Chondrocyte (in vitro differentiated cells): ENCODE measurements around the gene GRIK4. TPM values are rescaled to one million over a fixed set of nuclear protein-coding genes. Genes with fewer than 3 reads are reported as not detected.

Source experiments
- DNase-seq: peaks from one replicate; pipeline ENCODE4 v3.0.0; 2021; ENCODE audit warnings: mixed read lengths, low spot score
- H3K27ac Mint-ChIP-seq: one replicate; pipeline ENCODE4 v1.8.0; 2021; ENCODE audit warnings: mild to moderate bottlenecking, moderate library complexity, mixed read lengths; ENCODE audit not compliant: unreplicated experiment
- H3K27me3 Mint-ChIP-seq: 2 replicates; pipeline ENCODE4 v1.8.0; 2021; ENCODE audit warnings: low read depth, mixed read lengths
- H3K36me3 Mint-ChIP-seq: 2 replicates; pipeline ENCODE4 v1.8.0; 2021; ENCODE audit warnings: low read depth, mixed read lengths
- H3K4me1 Mint-ChIP-seq: 2 replicates; pipeline ENCODE4 v1.8.0; 2021; ENCODE audit warnings: low read depth, mild to moderate bottlenecking, mixed read lengths
- H3K4me3 Mint-ChIP-seq: one replicate; pipeline ENCODE4 v1.8.0; 2021; ENCODE audit warnings: mild to moderate bottlenecking, moderate library complexity, mixed read lengths; ENCODE audit not compliant: unreplicated experiment
- H3K9me3 Mint-ChIP-seq: 2 replicates; pipeline ENCODE4 v1.8.0; 2021; ENCODE audit warnings: low read depth, mixed read lengths
- CTCF ChIP-seq: fragments of 200-600 bp; sonication (generic); IDR thresholded peaks from 2 replicates; pipeline ENCODE4 v1.5.0; 2021; ENCODE audit warnings: antibody characterized with exemption, mild to moderate bottlenecking, moderate library complexity
- total RNA-seq: library from RNA; stranded (reverse); gene quantifications from 3 replicates; pipeline ENCODE4 v1.2.1, GENCODE V29; 2021

GRIK4 gene
- total RNA-seq, 1 donor from 2014 or later: 0.37 TPM

- H3K9me3 Mint-ChIP-seq: no peaks in the 10 kb centered on the region
- TF ChIP-seq CTCF: no peak
- no peak overlapping the region for H3K27ac Mint-ChIP-seq
- no peak for DNase-seq
- H3K4me3 Mint-ChIP-seq: no peak overlapping the region
- peaks cover 30% of the 10 kb centered on the region for H3K27me3 Mint-ChIP-seq
- H3K36me3 Mint-ChIP-seq: no peaks in the 10 kb centered on the region
- no peaks in the 10 kb centered on the region for H3K4me1 Mint-ChIP-seq
These were observed 118.0 kb downstream of the GRIK4 start for GRCh38 chr11:120629407-120630080.

GRCh38 chr11:120630122-120630521 lies 118.6 kb downstream of the GRIK4 start:
- TF ChIP-seq CTCF: no peak
- H3K27ac Mint-ChIP-seq: no peak overlapping the region

GRCh38 chr11:120632579-120632978 lies 121.0 kb downstream of the GRIK4 start:
- Mint-ChIP-seq H3K9me3 (no peaks in the 10 kb centered on the region), H3K27me3 (peaks cover 34% of the 10 kb centered on the region)

More at GRCh38 chr11:120630122-120630521, 118.6 kb downstream of the GRIK4 start:
- H3K4me1 Mint-ChIP-seq: no peaks in the 10 kb centered on the region
- no peaks in the 10 kb centered on the region for H3K36me3 Mint-ChIP-seq
- no peaks in the 10 kb centered on the region for H3K9me3 Mint-ChIP-seq
- DNase-seq: no peak
- H3K27me3 Mint-ChIP-seq: peaks cover 29% of the 10 kb centered on the region
- H3K4me3 Mint-ChIP-seq: no peak overlapping the region

GRCh38 chr11:120633616-120634393 lies 122.3 kb downstream of the GRIK4 start:
- Mint-ChIP-seq H3K4me3 (no peak overlapping the region), H3K36me3 (no peaks in the 10 kb centered on the region), H3K4me1 (no peaks in the 10 kb centered on the region), H3K27me3 (peaks cover 31% of the 10 kb centered on the region), H3K27ac (no peak overlapping the region), H3K9me3 (no peaks in the 10 kb centered on the region)
- DNase-seq: no peak
- TF ChIP-seq CTCF: no peak

More at GRCh38 chr11:120632579-120632978, 121.0 kb downstream of the GRIK4 start:
- H3K4me3 Mint-ChIP-seq: no peak overlapping the region
- H3K4me1 Mint-ChIP-seq: no peaks in the 10 kb centered on the region
- no peaks in the 10 kb centered on the region for H3K36me3 Mint-ChIP-seq
- no peak for DNase-seq
- H3K27ac Mint-ChIP-seq: no peak overlapping the region
- TF ChIP-seq CTCF: no peak

- H3K36me3 Mint-ChIP-seq: no peaks in the 10 kb centered on the region
- no peak overlapping the region for H3K27ac Mint-ChIP-seq
- H3K9me3 Mint-ChIP-seq: no peaks in the 10 kb centered on the region
- peaks cover 37% of the 10 kb centered on the region for H3K27me3 Mint-ChIP-seq
- TF ChIP-seq CTCF: no peak
- H3K4me1 Mint-ChIP-seq: no peaks in the 10 kb centered on the region
- H3K4me3 Mint-ChIP-seq: no peak overlapping the region
- DNase-seq: no peak
These were observed 123.2 kb downstream of the GRIK4 start for GRCh38 chr11:120634706-120635105.
